Neural cell (in vitro differentiated cells): ENCODE data around the gene SDK2. TPM values are rescaled to one million over a fixed set of nuclear protein-coding genes. Genes with fewer than 3 reads are reported as not detected.

Experiments used
- H2AFZ ChIP-seq: fragments of 200-600, 300-800 bp; sonication (generic), shearing (Covaris generic); 2 replicates; pipeline ENCODE4 v1.6.0; 2014; ENCODE audit warnings: low read depth, mild to moderate bottlenecking, antibody characterized with exemption, low read length, moderate library complexity
- H3F3A ChIP-seq: fragments of 200-600 bp; shearing (Covaris generic); 2 replicates; pipeline ENCODE4 v1.6.1; 2016; ENCODE audit warnings: mild to moderate bottlenecking, moderate library complexity, mixed read lengths, antibody characterized with exemption, low read length; ENCODE audit not compliant: insufficient read depth, poor library complexity, severe bottlenecking
- H3K27ac ChIP-seq: fragments of 200-600, 300-800 bp; sonication (generic), shearing (Covaris generic); 2 replicates; pipeline ENCODE4 v1.5.1; 2014; ENCODE audit warnings: mild to moderate bottlenecking, low read length, moderate library complexity
- H3K27me3 ChIP-seq: fragments of 300-800, 200-600 bp; sonication (generic), shearing (Covaris generic); 2 replicates; pipeline ENCODE4 v1.6.0; 2014; ENCODE audit warnings: mild to moderate bottlenecking, low read depth, low read length, moderate library complexity; ENCODE audit not compliant: insufficient read depth
- H3K36me3 ChIP-seq: fragments of 300-800, 200-600 bp; sonication (generic), shearing (Covaris generic); 2 replicates; pipeline ENCODE4 v1.5.1; 2014; ENCODE audit warnings: mild to moderate bottlenecking, antibody characterized with exemption, low read length, moderate library complexity; ENCODE audit not compliant: insufficient read depth
- H3K4me2 ChIP-seq: fragments of 300-800, 200-600 bp; sonication (generic), shearing (Covaris generic); 2 replicates; pipeline ENCODE4 v1.6.0; 2014; ENCODE audit warnings: mild to moderate bottlenecking, low read length
- H3K4me3 ChIP-seq: fragments of 300-800, 200-600 bp; sonication (generic), shearing (Covaris generic); 2 replicates; pipeline ENCODE4 v1.5.1; 2014; ENCODE audit warnings: mild to moderate bottlenecking, low read length, moderate library complexity
- H3K79me2 ChIP-seq: fragments of 200-600 bp; shearing (Covaris generic); replicated peaks from 2 replicates; pipeline ENCODE4 v1.6.0; 2014; ENCODE audit warnings: mild to moderate bottlenecking, low read length, moderate library complexity; ENCODE audit not compliant: insufficient read depth
- H3K9ac ChIP-seq: fragments of 300-800, 200-600 bp; sonication (generic), shearing (Covaris generic); 2 replicates; pipeline ENCODE4 v1.6.1; 2016; ENCODE audit warnings: mild to moderate bottlenecking, low read length, mixed read lengths
- H3K9me2 ChIP-seq: fragments of 200-600 bp; shearing (Covaris generic); 2 replicates; pipeline ENCODE4 v1.6.1; 2016; ENCODE audit warnings: mild to moderate bottlenecking, low read length, mixed read lengths; ENCODE audit not compliant: insufficient read depth
- H3K9me3 ChIP-seq: fragments of 200-600, 300-800 bp; sonication (generic), shearing (Covaris generic); 2 replicates; pipeline ENCODE4 v1.6.1; 2016; ENCODE audit warnings: mild to moderate bottlenecking, mixed run types, low read length, moderate library complexity, mixed read lengths
- H4K20me1 ChIP-seq: fragments of 200-600 bp; shearing (Covaris generic); 2 replicates; pipeline ENCODE4 v1.6.1; 2016; ENCODE audit warnings: mild to moderate bottlenecking, mixed run types; ENCODE audit not compliant: insufficient read depth
- EP300 ChIP-seq: fragments of 450-650 bp; conservative IDR thresholded peaks from 2 replicates; pipeline ENCODE4 v1.6.1; 2014; ENCODE audit warnings: antibody characterized with exemption, mild to moderate bottlenecking, moderate library complexity; ENCODE audit not compliant: poor library complexity, severe bottlenecking
- EZH2 ChIP-seq: fragments of 200-600, 300-800 bp; shearing (Covaris generic), sonication (generic); IDR thresholded peaks from 2 replicates; pipeline ENCODE4 v1.6.1; 2014; ENCODE audit warnings: antibody characterized with exemption, low read length, borderline replicate concordance, mild to moderate bottlenecking; ENCODE audit not compliant: insufficient read depth, poor library complexity, severe bottlenecking
- MXI1 ChIP-seq: fragments of 450-650 bp; conservative IDR thresholded peaks from 2 replicates; pipeline ENCODE4 v1.6.1; 2014; ENCODE audit warnings: antibody characterized with exemption, mild to moderate bottlenecking; ENCODE audit not compliant: poor library complexity, severe bottlenecking
- POLR2AphosphoS5 ChIP-seq: IDR thresholded peaks from 2 replicates; pipeline ENCODE4 v1.6.1; 2012
- RAD21 ChIP-seq: fragments of 450-650 bp; conservative IDR thresholded peaks from 2 replicates; pipeline ENCODE4 v1.6.1; 2014; ENCODE audit warnings: antibody characterized with exemption, mild to moderate bottlenecking, moderate library complexity
- SMC3 ChIP-seq: fragments of 450-650 bp; conservative IDR thresholded peaks from 2 replicates; pipeline ENCODE4 v1.6.1; 2014; ENCODE audit warnings: antibody characterized with exemption, mild to moderate bottlenecking, moderate library complexity; ENCODE audit not compliant: poor library complexity
- TAF1 ChIP-seq: IDR thresholded peaks from 2 replicates; pipeline ENCODE4 v1.6.1; 2012; ENCODE audit warnings: low read depth
- polyA plus RNA-seq: library from polyadenylated mRNA; depleted of rRNA; stranded (reverse); fragments of >200 nt; gene quantifications from 2 replicates; pipeline ENCODE4 v1.2.3, GENCODE V29; 2014
- TF ChIP-seq, protein P1 (sequence below): fragments of 450-650 bp; IDR thresholded peaks from 2 replicates; pipeline ENCODE4 v1.5.1; 2014; ENCODE audit warnings: antibody characterized with exemption, mild to moderate bottlenecking, moderate library complexity; ENCODE audit not compliant: poor library complexity, severe bottlenecking
- TF ChIP-seq, protein P2 (sequence below): IDR thresholded peaks from 2 replicates; pipeline ENCODE4 v1.6.1; 2012; ENCODE audit warnings: borderline replicate concordance

SDK2 gene
- polyA plus RNA-seq, 1 donor from 2014 or later = 0.73 TPM

DNA sequence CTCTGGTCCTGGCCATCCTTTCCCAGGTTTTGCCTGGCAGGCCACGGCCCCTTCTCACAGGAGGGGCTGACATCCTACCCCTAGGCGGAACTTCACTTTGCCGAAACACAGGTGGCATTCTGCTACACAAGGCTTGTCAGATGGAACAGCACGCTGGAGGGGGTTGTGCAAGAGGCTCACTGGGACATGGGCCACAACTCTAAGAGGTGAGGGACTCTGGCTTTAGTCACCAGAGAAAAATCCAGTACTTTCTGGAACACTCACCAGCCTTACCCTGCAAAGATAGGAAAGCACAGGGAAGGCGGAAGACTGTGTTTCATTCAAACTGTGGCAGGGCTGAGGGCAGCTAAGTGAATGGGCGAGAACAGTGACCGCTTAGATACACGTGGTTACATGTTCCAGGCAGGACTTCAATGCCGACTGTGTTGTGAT lies 350.7 kb downstream of the SDK2 start:
- no peak for TF ChIP-seq EP300
- TF ChIP-seq SMC3 = no peak
- TF ChIP-seq, protein P1, sequence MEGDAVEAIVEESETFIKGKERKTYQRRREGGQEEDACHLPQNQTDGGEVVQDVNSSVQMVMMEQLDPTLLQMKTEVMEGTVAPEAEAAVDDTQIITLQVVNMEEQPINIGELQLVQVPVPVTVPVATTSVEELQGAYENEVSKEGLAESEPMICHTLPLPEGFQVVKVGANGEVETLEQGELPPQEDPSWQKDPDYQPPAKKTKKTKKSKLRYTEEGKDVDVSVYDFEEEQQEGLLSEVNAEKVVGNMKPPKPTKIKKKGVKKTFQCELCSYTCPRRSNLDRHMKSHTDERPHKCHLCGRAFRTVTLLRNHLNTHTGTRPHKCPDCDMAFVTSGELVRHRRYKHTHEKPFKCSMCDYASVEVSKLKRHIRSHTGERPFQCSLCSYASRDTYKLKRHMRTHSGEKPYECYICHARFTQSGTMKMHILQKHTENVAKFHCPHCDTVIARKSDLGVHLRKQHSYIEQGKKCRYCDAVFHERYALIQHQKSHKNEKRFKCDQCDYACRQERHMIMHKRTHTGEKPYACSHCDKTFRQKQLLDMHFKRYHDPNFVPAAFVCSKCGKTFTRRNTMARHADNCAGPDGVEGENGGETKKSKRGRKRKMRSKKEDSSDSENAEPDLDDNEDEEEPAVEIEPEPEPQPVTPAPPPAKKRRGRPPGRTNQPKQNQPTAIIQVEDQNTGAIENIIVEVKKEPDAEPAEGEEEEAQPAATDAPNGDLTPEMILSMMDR = no peak
- TF ChIP-seq, protein P2, sequence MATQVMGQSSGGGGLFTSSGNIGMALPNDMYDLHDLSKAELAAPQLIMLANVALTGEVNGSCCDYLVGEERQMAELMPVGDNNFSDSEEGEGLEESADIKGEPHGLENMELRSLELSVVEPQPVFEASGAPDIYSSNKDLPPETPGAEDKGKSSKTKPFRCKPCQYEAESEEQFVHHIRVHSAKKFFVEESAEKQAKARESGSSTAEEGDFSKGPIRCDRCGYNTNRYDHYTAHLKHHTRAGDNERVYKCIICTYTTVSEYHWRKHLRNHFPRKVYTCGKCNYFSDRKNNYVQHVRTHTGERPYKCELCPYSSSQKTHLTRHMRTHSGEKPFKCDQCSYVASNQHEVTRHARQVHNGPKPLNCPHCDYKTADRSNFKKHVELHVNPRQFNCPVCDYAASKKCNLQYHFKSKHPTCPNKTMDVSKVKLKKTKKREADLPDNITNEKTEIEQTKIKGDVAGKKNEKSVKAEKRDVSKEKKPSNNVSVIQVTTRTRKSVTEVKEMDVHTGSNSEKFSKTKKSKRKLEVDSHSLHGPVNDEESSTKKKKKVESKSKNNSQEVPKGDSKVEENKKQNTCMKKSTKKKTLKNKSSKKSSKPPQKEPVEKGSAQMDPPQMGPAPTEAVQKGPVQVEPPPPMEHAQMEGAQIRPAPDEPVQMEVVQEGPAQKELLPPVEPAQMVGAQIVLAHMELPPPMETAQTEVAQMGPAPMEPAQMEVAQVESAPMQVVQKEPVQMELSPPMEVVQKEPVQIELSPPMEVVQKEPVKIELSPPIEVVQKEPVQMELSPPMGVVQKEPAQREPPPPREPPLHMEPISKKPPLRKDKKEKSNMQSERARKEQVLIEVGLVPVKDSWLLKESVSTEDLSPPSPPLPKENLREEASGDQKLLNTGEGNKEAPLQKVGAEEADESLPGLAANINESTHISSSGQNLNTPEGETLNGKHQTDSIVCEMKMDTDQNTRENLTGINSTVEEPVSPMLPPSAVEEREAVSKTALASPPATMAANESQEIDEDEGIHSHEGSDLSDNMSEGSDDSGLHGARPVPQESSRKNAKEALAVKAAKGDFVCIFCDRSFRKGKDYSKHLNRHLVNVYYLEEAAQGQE = no peak
- no peak for TF ChIP-seq TAF1
- TF ChIP-seq EZH2 = no peak
- no peak for TF ChIP-seq POLR2AphosphoS5
- no peak for TF ChIP-seq RAD21
- TF ChIP-seq MXI1 = no peak
- Histone ChIP-seq H3K4me3 (no peak overlapping the region), H4K20me1 (no peaks in the 10 kb centered on the region), H3K79me2 (peaks cover 68% of the 10 kb centered on the region), H2AFZ (no peak overlapping the region), H3K27ac (no peak overlapping the region), H3K27me3 (no peaks in the 10 kb centered on the region), H3F3A (no peaks in the 10 kb centered on the region), H3K9ac (no peak overlapping the region), H3K36me3 (no peaks in the 10 kb centered on the region), H3K9me2 (no peaks in the 10 kb centered on the region), H3K4me2 (no peak overlapping the region), H3K9me3 (no peaks in the 10 kb centered on the region)

DNA sequence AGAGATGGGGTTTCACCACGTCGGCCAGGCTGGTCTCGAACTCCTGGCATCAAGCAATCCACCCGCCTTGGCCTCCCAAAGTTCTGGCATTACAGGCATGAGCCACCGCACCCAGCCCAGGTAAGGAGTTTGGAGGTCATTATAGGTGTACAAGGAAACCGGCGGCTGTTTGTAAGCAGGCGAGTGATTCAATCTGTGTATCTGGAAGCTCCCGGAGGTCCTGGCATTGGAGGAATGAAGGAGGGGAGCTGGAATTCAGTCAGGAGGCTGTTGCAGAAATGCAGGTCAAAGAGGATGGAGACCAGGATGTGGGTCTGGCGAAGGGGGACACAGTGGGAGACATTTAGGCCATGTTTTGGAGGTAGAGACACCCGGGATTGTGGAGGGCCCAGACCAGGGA lies 351.2 kb downstream of the SDK2 start:
- no peaks in the 10 kb centered on the region for H3K27me3 ChIP-seq
- TF ChIP-seq, protein P2 = no peak
- TF ChIP-seq SMC3 (no peak), EZH2 (no peak), POLR2AphosphoS5 (no peak), MXI1 (no peak), TAF1 (no peak), EP300 (no peak), RAD21 (no peak)
- TF ChIP-seq, protein P1 = no peak
- H3K27ac ChIP-seq = no peak overlapping the region
- H2AFZ ChIP-seq = no peak overlapping the region
- peaks cover 66% of the 10 kb centered on the region for H3K79me2 ChIP-seq
- no peaks in the 10 kb centered on the region for H3K9me3 ChIP-seq
- no peak overlapping the region for H3K4me3 ChIP-seq
- H3K9ac ChIP-seq = no peak overlapping the region
- no peaks in the 10 kb centered on the region for H3K9me2 ChIP-seq
- no peaks in the 10 kb centered on the region for H4K20me1 ChIP-seq
- no peaks in the 10 kb centered on the region for H3K36me3 ChIP-seq
- no peak overlapping the region for H3K4me2 ChIP-seq
- H3F3A ChIP-seq = no peaks in the 10 kb centered on the region
